NCI-H2171 treated with DMSO at 0.1 percent for 48 hours (cell line): ENCODE measurements around the gene FAM151A.
A peak's percentile ranks its signal among the peaks of the same experiment; 100 is the strongest.

Experiments
- DNase-seq: peaks from one replicate; lab custom pipeline; 2025; lab: John Stamatoyannopoulos, UW

The FAM151A gene

DNA sequence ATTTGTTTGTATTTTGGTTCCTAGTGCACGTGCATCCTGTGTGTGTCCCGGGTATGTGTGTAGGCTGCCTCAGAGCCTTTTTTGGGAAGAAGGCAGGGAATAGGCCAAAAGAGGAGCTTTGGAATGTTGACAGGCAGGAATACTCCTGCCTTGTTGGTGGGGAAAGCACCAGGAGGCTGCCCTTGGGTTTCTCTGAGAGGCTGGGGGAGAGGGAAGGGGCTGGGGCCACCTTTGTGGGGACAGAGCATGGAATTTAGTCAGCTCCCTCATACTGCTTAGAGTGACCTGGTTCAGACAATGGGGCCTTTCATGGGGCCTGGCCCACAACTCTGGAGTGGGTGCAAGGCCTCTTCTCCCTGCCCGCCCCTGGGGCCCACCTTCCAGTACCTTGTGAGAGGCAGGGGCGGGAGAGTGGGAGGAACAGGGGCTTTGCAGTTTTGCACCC is 44.0 kb downstream of the FAM151A start:
- DNase-seq: no peak

DNA sequence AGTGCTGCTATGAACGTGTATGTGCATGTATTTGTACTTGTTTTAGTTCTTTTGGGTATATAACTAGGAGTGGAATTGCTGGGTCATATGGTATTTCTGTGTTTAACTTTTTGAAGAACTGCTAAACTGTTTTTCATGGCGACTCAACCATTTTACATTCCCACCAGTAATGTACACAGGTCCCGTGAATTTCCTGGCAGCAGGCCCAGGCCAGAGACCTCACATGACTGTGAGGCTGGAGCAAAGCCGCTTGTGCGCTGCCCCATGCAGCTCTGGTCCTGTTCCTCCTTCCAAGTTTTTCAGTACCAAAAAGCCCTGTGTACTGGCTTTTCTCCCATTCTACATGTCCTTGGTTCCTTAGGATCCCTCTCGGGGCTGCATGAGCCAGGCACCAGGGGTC is 45.7 kb downstream of the FAM151A start:
- DNase-seq: no peak

DNA sequence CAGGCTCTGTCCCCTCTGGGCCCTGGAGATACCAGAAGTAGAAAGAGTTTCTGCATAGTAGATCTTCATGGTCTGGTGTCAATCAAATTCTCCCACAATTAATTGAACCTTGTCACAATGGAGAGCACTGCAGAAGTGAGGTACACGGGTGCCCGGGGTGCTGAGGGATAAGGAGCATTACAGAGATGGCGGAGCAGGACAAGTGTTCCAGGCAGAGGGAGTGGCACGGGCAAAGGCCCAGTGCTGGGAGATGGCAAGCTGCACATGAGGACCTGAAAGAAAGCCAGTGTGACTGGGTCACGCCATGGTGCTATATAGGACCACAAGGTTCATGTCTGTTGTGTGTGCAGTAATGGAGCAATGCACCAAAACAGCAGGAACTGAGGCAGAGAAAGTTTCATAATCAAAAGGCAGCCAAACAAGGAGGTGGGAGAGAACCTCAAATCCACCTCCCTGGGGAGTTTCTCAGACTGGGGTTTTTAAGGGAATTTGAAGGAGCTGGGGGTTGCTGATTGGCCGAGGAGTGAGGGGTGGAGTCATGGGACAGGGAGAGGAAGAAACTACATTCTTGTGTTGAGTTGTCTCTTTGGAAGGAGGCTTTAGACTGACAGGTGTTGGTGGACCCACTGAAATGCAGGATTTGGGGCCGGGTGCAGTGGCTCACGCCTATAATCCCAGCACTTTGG is 47.6 kb downstream of the FAM151A start:
- DNase-seq: no peak

DNA sequence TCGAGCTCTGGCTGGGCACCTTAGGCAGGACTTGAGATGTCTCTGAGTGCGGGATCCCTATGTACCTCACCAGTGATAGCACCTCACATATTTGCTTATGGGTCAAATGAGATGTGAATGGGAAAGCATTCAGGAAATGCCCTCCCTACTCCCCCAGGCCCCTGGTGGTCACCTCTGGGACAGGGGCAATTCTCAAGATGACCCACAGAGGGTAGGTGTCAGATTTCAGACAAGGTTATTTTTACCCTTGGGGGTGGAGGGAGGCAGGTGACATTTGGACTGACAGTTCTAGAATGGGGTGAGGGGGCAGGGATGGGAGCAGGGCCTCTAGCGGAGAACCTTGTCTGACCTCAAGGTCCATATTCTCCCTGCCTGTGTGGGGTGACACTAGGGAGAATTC is 48.2 kb downstream of the FAM151A start:
- no peak for DNase-seq

DNA sequence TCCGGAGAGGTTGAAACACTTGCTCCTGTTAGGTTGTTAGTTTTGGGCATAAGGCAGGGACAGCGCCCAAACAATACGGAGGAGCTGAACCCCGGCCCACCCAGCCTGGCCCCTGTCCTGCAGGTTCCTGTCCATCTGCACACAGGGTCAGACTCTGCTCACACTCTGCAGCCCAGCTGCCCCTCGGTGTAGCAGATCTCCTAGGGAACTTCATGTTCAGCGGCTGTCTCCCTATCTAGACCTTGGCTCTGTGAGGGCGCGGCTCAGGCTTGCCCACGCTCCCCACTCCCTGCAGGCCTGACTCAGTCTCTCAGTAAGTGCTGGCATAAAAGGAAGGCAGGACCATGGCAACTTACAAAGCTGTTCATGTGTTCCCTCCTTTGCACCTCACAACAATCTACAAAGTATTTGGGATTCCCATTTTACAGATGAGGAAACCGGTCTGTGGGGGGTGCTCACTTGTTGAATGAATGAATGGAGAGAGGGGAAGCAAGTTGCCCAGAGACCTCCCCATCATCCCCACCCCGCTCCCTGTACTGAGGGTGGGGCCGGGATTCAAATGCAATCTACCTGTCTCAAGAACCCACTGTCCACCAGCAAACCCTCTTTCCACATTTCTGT is 49.1 kb downstream of the FAM151A start:
- DNase-seq: no peak

DNA sequence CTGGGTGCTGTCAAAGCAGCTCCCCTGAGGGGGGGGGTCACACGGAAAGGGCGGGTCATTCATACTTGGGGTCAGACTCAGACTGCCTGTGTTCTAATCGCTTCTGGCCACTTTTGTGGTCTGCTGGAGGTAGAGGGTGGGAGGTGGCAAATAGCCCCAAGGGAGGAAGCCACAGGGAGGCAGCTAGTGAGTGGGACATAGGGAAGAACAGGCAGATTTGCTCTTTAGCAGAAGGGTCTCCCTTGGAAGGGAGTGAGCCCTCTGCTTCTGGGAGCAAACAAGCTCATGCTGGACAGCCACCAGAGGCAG is 50.8 kb downstream of the FAM151A start:
- DNase-seq: no peak

DNA sequence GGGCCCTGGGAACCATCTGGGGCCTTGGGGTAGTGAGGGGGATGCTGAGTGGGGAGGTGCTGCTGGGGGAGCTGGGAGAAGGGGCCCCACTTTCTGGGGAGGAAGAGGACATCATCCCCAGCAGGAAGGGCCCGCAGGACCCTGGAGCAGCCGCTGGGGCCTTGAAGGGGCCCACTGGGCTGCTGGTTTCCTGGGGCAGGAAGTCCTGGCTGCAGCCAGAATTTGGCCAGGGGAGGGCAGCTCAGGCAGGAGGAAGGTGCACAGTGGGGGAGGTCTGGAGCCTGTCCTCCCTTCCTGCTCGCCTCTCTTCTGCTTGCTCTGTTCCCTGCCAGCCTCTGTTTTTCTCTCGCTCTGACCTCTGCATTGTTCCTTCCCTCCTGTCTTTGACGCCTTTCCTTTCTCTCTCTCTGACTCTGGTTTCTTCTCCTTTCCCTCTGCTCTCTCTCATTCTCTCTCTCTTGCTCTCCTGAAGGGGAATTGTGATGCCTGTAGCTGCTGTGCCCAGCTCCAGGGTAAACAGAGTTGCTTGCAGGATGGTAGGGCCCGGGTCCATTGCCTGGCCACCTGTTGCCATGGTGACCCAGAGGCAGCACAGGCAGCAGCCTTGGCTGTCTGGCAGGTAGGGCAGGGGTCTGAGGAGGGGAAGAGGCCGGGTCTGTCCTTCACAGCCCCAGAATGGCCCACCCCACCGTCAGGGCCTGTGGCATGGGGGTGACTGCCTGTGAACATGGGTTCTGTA is 51.4 kb downstream of the FAM151A start:
- no peak for DNase-seq

DNA sequence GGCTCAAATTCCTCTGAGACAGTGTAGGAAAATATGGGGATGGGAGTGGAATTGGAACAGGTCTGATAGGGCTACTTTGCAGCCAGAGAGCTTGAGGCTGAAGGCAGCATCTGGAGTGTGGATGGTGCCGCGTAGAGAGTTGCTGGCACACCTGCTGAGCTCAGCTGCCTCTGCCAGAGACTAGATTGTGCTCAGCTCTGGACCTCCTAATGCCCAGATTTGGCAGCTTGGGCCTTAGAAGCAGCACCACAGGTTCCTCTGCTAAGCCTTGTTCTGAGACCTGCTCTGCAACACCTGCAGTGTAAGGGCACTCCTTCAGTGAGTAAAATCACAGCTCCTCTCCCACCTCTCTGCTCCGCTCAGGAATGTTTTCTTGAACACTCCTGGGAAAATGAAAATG is 52.0 kb downstream of the FAM151A start:
- DNase-seq: peak; percentile 76

DNA sequence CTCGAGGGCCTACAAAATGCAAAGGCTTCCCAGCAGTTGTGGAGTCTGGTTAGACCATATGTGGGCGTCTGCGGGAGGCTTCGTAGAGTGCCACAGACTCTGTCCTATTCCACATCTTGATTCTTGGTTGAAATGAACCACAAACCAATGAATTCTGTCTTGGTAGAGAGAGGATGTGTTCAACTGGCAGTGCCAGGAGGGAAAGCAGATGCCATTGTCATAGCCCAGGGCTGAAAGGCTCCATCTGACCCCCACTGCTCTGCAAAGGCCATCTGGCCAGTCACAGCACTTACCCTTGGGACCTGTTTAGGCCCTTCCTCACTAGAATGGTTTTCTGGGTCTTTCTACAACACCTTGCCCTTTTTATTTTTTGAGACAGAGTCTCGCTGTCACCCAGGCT is 53.2 kb downstream of the FAM151A start:
- no peak for DNase-seq

DNA sequence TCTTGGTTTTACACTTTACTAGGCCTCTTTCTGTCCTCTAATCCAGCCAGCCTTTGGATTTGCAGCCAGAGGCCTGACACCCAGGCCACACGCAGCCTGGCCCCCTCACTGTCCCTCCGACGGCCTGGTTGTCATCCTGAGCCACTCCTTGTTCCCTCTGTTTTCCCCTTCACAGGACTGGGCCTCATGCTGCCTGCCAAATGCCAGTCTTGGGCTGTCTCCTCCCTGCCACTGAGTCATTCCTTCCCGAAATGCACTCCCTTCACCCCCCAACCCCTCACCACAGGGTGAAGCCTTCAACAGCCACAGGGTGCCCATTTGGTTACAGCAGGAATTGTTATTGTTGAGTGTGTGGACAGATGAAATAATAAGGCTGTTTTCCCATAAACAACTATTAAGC is 54.0 kb downstream of the FAM151A start:
- no peak for DNase-seq

DNA sequence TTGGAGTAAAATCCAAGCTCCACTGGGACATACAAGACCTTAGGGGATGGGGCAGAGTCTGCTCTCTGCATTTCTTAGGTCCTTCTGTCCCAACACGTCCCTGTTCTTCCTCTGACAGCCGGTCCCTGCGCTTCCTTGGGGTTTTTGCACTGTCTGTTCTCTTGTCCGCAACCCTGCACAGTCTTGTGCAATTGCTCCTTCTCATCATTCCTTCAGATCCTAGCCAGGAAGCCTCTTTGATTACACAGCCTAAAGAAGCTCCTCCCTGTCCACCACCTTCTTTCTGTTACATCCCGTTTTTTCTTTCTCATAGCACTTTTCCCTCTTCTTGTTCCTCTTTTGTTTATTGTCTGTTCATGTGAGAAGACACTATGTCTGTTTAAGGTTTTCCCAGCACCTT is 55.4 kb downstream of the FAM151A start:
- no peak for DNase-seq

DNA sequence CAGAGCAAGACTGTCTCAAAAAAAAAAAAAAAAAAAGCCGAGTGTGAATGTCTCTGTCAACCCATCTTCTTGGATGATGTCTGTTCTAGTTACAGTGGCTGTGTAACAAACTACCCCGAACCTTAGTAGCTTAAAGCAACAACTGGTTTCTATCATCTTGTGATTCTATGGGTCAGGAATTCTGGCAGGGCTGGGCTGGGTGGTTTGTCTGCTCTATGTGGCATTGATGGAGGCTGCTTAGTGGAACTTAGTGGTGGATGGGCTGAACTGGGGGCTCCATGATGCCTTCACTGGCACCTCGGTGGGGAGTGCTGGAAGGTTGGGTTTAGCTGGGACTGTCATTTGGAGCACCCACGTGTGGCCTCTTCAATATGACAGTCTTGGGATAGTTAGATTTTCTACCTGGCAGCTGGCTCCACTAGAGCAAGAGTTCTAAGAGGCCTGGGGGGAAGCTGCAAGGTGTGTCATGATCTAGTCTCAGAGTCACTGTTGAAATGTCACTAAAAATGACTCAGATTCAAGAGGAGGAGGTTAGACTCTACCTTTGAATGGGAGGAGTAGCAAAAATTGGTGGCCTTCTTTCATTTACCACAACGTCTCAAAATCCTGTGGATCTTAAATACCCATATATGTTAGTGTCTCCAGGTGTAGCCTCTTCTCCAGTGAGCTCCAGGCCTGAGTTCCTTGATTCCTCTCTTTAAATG is 56.7 kb downstream of the FAM151A start:
- no peak for DNase-seq

DNA sequence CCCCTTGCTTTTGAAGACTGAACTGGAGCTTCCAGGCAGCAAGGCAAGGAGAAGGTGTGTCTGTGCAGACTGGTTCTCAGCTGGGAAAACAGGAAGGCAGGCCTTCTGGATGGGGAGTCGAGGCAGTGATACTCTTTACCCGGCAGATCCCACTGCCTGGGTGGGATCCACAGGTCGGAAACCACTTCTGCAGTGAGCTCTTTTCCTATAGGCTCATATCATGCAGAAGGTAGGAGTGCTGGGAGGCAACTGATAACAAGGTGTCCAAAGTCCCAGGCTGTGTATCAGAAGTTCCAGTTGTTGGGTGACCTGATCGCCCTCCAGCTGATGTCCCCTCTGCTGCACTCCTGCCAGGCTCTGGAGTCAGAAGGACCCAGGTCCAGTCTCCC is 58.2 kb downstream of the FAM151A start:
- DNase-seq: no peak

DNA sequence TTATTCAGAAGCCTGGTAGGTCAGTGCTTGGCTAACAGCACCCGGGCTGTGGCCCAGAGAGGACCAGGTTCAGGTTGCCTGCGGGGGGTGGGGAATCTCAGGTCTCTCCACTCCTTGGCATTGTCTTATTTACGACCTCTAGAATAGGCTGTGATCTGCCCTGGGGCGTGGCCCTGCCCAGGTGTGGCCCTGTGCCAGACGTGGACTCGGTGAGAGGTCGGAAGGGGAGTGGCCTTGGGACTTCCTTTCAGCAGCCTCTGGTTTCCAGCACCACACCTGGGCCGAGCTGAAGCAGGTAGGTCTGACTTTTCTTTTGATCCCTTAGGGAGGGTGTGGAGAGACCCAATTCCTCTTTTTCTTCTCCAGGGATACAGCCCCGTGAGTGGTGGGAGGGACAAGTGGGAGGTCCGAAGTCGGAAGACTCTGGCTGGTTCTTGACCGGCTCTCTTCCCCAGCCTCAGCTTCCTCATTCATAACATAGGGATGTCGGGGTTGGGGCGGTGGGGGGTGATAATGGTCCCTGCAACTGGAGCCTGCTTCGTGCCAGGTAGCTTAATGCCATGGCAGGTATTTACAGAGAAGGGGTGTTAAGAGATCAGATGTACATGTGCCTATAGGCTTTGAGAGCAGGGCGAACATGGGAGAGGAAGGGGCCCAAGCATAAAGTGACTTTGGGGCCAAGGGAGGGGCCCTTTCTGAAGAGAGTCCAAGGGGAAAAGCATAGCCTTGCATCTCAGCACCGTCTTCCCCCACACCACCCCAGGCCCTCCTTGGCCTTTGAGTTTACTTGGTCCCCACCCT is 58.8 kb downstream of the FAM151A start:
- DNase-seq: no peak

DNA sequence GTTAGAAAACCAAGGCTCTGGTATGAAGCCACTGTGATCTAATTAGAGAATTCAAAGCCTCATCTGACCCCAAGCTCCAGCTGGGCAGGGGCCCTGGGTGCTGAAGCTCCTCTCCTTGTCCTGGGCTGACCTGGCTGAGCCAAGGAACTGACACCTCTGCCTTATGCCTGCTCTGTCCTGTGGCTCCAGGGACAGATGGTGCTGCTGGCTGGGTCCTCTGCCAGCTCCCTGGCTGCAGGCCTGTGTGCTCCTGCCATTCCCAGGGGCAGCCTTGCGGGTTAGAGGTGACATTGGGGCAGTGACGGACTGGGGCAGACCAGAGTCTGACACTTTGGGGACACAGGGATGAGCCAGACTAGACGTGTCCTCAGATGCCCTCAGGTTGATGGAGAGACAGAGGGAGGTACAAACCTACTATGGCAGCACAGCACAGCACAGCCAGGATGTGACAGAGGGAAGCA is 63.5 kb downstream of the FAM151A start:
- DNase-seq: peak; percentile 62
